ENCODE measurements around the gene ADD3. TPM values are rescaled to one million over a fixed set of nuclear protein-coding genes. Genes with fewer than 3 reads are reported as not detected.
A peak's percentile ranks its signal among the peaks of the same experiment; 100 is the strongest.

The ADD3 gene
- total RNA-seq, 6 experiments from 2014 or later = 11.7 to 71.3 (median 16.2) TPM

GRCh38 chr10:110101464-110102144, 93.8 kb downstream of the ADD3 start:
- DNase-seq = no peak
- Histone ChIP-seq H3K36me3 (no peaks in the 10 kb centered on the region), H3K9me3 (no peaks in the 10 kb centered on the region), H3K27ac (no peak overlapping the region), H3K4me1 (no peaks in the 10 kb centered on the region), H3K27me3 (no peaks in the 10 kb centered on the region), H3K4me3 (no peak overlapping the region)
- 46% methylated on average over 2 of the region's 2 CpGs for WGBS (ENCODE audit: insufficient coverage, low coverage, low lambda C conversion rate, missing lambda C conversion rate)
- ATAC-seq = peak in 1 of 4 donors; percentile 27
- intact Hi-C loops (cut with DNase I) = no loop called here
- no peak for TF ChIP-seq POLR2A (IDR thresholded peaks at IDR 0.05)
- TF ChIP-seq CTCF (IDR thresholded peaks at IDR 0.05) = no peak

GRCh38 chr10:110103921-110104461, 96.2 kb downstream of the ADD3 start:
- Histone ChIP-seq H3K9me3 (no peaks in the 10 kb centered on the region), H3K4me1 (no peaks in the 10 kb centered on the region), H3K27ac (no peak overlapping the region), H3K36me3 (no peaks in the 10 kb centered on the region), H3K4me3 (no peak overlapping the region), H3K27me3 (no peaks in the 10 kb centered on the region)
- no peak for TF ChIP-seq CTCF (IDR thresholded peaks at IDR 0.05)
- no peak for TF ChIP-seq POLR2A (IDR thresholded peaks at IDR 0.05)
- ATAC-seq = peak in 2 of 4 donors; percentile 46 to 57
- intact Hi-C loops (cut with DNase I) = no loop called here
- DNase-seq = no peak

GRCh38 chr10:110105873-110106272, 98.1 kb downstream of the ADD3 start:
- Histone ChIP-seq H3K4me1 (no peaks in the 10 kb centered on the region), H3K27ac (no peak overlapping the region), H3K9me3 (no peaks in the 10 kb centered on the region), H3K27me3 (no peaks in the 10 kb centered on the region), H3K4me3 (no peak overlapping the region), H3K36me3 (no peaks in the 10 kb centered on the region)
- intact Hi-C loops (cut with DNase I) = no loop called here
- ATAC-seq (no peak), DNase-seq (no peak)
- TF ChIP-seq CTCF (IDR thresholded peaks at IDR 0.05) (no peak), POLR2A (IDR thresholded peaks at IDR 0.05) (no peak)

- Histone ChIP-seq H3K27me3 (no peaks in the 10 kb centered on the region), H3K27ac (no peak overlapping the region), H3K9me3 (no peaks in the 10 kb centered on the region), H3K4me1 (no peaks in the 10 kb centered on the region), H3K36me3 (no peaks in the 10 kb centered on the region), H3K4me3 (no peak overlapping the region)
- WGBS (ENCODE audit: insufficient coverage, low coverage, low lambda C conversion rate, missing lambda C conversion rate) = 88% methylated on average over 6 of the region's 6 CpGs
- no peak for DNase-seq
- TF ChIP-seq CTCF (IDR thresholded peaks at IDR 0.05) (no peak), POLR2A (IDR thresholded peaks at IDR 0.05) (no peak)
- ATAC-seq = peak in 1 of 4 donors; percentile 65
- intact Hi-C loops (cut with DNase I) = no loop called here
Observed at GRCh38 chr10:110107430-110107829, 99.6 kb downstream of the ADD3 start.

- no peak for TF ChIP-seq POLR2A (IDR thresholded peaks at IDR 0.05)
- TF ChIP-seq CTCF (IDR thresholded peaks at IDR 0.05) = no peak
- no peak for ATAC-seq
- H3K9me3 ChIP-seq = no peaks in the 10 kb centered on the region
- DNase-seq = no peak
- no peak overlapping the region for H3K4me3 ChIP-seq
- no peaks in the 10 kb centered on the region for H3K27me3 ChIP-seq
- intact Hi-C loops (cut with DNase I) = no loop called here
- H3K4me1 ChIP-seq = no peaks in the 10 kb centered on the region
- no peaks in the 10 kb centered on the region for H3K36me3 ChIP-seq
- no peak overlapping the region for H3K27ac ChIP-seq
Observed at GRCh38 chr10:110107887-110108286, 100.1 kb downstream of the ADD3 start.

Data from right lobe of liver (tissue), 6 donors.